NCI-H69 (cell line): ENCODE results near the gene CRYBG1.
"Not testable (repeated sequence)": the region's sequence is repeated elsewhere in the genome, so short reads cannot be mapped to it uniquely, and the experiment has no call there.

Source experiments
- DNase-seq: peaks from one replicate; lab custom pipeline; 2025; lab: John Stamatoyannopoulos, UW

CRYBG1 gene

DNA sequence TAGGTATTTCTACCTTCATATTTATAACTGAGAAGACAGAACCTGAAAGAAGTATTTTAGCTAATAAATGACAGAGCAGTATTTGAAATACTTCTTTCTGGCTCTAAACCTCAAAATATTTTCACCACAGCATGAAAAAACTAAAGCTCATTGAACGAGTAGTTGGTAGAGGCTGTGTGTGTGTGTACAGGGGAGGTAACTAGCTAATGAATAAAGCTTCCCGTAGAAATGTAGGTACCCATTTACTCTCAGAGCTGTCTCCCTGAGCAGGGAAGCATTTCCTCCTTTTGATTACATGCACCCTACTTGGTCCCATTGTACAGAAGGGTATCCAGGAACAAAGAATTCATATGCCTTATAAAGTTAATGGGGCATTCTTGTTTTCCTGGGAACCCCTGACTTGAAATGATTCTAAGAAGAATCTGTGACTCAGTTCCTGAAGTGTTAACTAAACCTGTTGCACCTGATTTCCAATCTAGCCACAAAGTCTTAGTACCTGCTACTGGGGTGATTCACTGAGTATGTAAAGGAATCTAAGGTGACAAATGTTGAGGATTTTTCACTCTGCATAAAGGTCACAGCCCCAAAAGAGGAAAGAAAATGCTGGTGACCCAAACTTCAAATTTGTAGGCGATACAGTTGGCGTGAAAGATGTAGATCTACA lies 12.5 kb downstream of the CRYBG1 start:
- DNase-seq, result no peak

DNA sequence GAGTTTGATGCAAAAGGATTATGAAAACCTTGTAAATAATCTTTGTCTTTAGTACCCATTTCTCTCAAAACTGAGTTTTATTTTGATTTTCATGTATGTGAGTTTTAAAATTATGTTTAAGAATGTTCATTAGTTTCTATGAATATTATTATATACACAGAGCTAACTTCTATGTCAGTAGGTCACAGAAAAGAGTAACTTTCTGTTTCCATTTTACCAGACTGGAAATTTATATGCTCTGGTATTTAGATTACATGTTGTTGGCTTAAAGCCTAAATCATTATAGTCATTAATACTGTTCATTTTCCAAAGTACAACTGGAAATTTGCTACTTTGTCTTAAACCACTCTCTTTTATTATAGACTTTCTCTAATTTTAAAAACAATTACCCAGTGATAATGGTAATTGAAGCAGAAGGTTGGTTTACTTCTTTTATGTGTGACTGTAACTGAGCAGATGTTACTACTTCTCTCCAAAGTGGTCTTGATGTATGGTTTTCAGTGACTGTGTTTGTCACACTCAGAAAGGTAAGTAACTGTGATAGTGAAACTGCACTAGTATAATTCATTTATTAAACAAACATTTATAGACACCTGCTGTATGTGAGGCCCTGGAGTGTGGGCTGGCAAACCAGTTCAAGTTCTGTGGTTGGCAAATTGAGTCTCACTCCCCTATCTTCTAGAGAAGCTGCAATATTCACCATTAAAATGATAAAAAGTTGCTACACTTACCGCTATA lies 13.2 kb downstream of the CRYBG1 start:
- DNase-seq, result no peak

DNA sequence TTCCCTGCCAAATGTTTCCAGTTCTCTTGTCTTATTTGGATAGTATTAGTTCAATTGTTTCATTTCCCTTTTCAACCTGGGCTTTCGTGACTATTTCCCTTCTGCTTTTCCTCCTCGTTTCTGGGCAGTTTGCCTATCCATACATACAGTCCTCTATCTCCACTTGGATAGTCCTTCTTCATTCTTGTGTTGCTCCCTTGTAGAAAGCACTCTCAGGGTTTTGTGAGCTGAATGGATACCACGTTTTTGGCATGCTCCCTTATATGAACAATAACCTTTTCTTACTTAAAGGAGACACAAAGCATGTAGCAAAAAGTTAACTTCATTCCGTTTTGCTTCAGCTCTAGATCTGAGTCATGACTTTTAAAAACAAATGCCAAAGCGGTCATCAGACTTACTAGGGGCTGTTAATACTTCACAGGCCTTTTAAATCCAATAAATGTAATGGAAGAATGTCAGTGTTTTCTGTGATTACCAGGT lies 16.6 kb downstream of the CRYBG1 start:
- no peak for DNase-seq

DNA sequence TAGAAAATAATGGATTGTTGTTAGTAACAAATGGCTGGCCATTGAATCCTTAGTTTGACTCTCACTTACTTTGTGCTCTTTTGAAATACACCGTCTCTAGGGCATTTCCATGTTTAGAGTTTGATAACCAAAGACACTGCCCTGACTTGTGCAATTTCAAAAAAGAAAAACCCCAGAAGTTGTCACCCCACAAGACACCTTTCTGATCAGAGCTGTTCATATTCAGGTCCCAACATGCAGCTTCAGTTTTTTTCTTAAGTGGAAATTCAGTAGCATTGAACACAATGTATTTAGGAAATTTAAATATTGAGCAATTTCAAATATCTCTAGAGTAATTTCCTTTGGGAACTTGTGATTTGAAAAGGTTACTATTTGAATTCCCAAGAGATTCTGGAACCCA lies 19.4 kb downstream of the CRYBG1 start:
- no peak for DNase-seq

- DNase-seq, result no peak
Measured at GRCh38 chr6:106380407-106380806, 19.9 kb downstream of the CRYBG1 start.

DNA sequence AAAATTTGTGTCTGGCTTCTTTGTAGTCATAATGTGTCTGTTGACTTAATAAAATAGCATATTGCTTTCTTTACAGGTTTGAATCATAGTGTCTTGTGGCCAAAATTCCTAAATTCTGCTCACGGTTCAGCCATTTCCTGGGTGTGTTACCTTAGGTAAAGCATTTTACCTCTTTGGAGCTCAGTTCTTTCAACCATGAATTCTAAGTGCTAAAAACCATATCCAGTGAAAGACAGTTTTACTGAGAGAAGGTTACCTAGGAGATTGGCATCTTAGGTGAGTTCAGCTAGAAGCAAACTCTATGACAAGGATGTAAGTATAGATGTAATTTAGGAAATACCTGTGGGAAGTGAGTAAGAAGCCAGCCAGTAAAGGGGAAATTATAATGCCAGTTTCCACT lies 20.7 kb downstream of the CRYBG1 start:
- no peak for DNase-seq

- DNase-seq, result peak; percentile 48
Measured at GRCh38 chr6:106381881-106382280, 21.4 kb downstream of the CRYBG1 start.

- DNase-seq, result no peak
Measured at GRCh38 chr6:106383573-106383972, 23.1 kb downstream of the CRYBG1 start.

DNA sequence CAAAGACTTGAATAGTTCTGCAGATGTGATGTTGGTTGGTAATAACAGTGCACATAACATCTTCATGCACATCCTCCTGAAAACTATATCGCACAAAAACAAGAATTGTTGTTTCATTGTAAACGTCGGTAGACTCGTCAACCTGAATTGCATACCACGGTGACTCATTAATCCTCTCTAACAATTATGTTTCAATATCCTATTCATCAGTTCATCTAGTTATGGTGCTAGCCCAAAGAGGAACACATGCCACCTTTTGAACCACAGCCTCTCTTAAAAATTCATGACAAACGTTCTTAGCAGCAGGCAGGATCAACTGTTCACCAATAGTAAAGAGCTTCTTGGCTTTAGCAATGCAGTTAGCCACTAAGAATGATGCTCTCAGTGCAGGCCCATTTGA lies 25.0 kb downstream of the CRYBG1 start:
- DNase-seq, result no peak

- no peak for DNase-seq
Measured at GRCh38 chr6:106387875-106388274, 27.4 kb downstream of the CRYBG1 start.

DNA sequence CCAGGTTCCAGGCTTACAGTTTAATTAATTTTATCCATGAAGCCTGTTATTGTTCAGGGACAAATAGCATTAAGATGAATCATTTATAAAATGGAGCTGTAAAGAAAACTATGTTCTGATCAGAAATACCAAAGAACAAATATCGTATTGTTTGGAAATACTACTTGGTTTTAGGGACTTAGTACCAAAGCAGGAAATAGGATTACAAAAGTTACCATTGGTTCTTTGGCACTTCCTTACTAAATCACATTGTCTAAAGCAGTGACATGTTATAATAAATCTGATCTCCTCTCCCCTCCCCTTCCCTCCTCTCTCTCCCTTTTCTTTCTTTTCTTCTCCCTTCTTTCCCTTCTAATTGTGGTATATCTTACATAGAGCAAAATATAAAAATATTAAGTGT lies 29.6 kb downstream of the CRYBG1 start:
- DNase-seq, result no peak

DNA sequence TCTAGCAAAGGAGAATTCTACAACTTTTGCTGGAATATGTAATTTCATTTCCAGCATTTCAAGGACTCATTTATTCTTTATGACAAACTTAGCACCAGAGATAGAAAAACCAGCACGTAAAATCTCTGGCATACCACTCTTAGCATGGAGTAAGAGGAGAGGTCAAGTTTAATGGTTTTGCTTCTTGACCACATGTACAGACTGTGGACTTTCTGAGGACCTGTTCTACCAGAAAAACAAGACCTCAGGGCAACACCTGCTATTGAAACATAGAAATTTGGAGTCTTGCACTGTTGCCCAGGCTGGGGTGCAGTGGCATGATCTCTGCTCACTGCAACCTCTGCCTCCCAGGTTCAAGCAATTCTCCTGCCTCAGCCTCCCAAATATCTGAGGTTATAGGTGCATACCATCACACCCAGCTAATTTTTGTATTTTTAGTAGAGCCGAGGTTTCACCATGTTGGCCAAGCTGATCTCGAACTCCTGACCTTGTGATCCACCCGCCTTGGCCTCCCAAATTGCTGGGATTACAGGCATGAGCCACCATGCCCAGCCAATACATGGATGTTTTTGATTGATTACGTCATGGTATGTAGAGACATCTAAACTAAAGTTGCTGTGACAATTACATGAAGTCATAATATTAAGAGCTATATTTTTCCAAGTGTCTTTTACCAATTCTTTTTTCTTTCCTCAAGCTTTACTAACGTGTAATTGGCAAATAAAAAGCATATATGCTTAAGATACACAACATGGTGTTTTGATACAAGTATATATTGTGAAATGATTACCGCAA lies 36.1 kb downstream of the CRYBG1 start:
- no peak for DNase-seq

DNA sequence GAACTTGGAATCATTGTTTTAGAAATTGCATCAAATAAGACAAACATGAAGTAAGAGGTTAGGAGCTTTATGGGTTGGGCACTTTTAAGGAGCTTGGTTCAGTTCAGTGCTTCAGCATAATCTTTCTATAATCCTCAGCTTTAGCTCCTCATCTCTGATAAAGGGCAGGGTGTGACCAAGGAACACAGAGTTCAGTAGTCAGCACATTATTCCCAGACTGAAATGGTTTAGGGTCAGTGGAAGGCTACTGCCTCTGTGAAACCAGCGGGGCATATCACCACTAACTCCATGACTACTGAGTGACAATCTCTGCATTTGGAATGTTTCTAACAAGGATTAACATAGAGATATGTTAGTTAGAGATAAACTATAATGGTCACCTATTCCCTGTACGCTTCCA lies 36.9 kb downstream of the CRYBG1 start:
- DNase-seq, result no peak

DNA sequence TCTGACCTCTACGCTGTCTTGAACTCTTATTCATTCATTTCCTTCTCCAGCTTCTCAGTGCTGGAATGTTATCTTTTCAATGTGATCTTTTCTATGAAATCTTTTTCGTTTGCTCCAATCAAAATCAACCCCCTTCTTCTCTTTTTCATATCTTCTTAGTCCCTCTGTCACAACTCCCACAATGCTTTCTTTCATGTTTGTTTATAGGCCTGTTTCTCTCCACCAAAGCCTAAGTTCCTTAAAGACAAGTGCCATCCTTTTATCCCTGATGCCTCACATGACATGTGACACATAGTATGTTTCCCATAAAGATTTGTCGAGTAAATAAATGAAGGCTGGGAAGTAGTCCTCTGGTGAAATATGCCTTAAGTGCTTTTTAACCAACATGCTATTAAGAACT lies 38.1 kb downstream of the CRYBG1 start:
- no peak for DNase-seq

DNA sequence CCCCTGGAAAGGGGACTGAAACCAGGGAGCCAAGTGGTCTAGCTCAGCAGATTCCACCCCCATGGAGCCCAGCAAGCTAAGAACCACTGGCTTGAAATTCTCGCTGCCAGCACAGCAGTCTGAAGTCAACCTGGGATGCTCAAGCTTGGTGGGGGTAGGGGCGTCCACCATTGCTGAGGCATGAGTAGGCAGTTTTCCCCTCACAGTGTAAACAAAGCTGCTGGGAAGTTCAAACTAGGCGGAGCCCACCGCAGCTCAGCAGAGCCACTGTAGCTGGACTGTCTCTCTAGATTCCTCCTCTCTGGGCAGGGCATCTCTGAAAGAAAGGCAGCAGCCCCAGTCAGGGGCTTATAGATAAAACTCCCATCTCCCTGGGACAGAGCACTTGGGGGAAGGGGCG lies 44.5 kb downstream of the CRYBG1 start:
- DNase-seq, result not testable (repeated sequence)

GRCh38 chr6:106411056-106411455 lies 50.5 kb downstream of the CRYBG1 start:
- no peak for DNase-seq

- no peak for DNase-seq
Measured at GRCh38 chr6:106411643-106412200, 51.2 kb downstream of the CRYBG1 start.

DNA sequence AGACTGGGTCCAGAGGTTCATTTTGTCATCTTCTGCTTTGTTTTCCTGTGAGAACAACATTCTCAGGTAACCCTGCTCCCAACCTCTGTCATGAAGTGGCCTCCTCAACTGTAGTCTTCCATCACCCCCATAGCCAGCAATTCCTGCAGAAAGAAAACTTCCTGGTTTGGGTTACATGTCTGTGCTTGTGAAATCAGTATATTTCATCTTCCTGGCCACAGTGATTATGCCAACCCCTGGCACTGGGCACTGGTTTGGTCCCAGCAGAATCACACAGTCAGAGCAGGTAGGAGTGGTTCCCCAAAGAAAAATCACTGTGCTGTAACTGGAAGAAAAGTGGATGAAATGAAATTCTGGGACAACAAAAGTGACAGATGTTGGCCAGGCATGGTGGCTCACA lies 52.5 kb downstream of the CRYBG1 start:
- DNase-seq, result no peak

DNA sequence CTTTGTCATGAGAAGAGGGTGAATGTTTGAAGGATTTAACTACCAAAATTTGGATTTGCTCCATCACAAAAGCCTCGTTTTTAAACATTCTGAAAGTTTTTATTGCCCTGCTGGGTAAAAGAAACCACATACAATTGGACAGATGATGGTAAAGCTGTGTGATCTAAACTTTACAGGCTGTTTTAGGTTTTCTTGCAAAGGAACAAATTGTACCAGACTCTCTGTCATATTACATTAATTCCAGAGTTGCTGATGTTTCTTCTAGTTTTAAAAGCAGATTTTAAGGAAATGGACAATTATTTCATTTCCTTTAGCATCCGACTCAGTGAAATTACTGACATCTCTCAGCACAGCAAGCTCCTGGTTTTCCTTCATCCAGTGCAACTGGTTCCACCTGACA lies 53.2 kb downstream of the CRYBG1 start:
- DNase-seq, result no peak

- no peak for DNase-seq
Measured at GRCh38 chr6:106415921-106416320, 55.4 kb downstream of the CRYBG1 start.

GRCh38 chr6:106417572-106418147 lies 57.1 kb downstream of the CRYBG1 start:
- DNase-seq, result peak; percentile 17
